A673 (cell line): ENCODE results near the gene ST7. TPM values are rescaled to one million over a fixed set of nuclear protein-coding genes. Genes with fewer than 3 reads are reported as not detected.

Experiments used
- BruUV-seq: library from RNA; stranded (reverse); fragments of 400-500 nt; replicated peaks from 2 replicates; lab custom pipeline; 2021; lab: Mats Ljungman, UMichigan
- CTCF ChIA-PET: fragments of 300-600 bp; sonication (Branson Sonifier 250); formaldehyde crosslinking; loops from one replicate; lab custom pipeline; 2022; ENCODE audit warnings: antibody characterized with exemption; lab: Charles Lee
- POLR2A ChIA-PET: fragments of 300-600 bp; sonication (Branson Sonifier 250); formaldehyde crosslinking; loops from one replicate; lab custom pipeline; 2022; ENCODE audit warnings: antibody characterized with exemption; ENCODE audit not compliant: low non-redundant PET; lab: Charles Lee
- DNase-seq: peaks from one replicate; pipeline ENCODE4 v3.0.0-alpha.2; 2015; ENCODE audit warnings: low spot score
- H3K27ac ChIP-seq: fragments of 200-600 bp; sonication (generic); 2 replicates; pipeline ENCODE4 v1.5.1; 2016; ENCODE audit warnings: mixed run types, low read depth, mild to moderate bottlenecking, mixed read lengths, antibody characterized with exemption, low read length; ENCODE audit not compliant: poor library complexity, severe bottlenecking
- H3K27me3 ChIP-seq: fragments of 200-600 bp; sonication (generic); replicated peaks from 2 replicates; pipeline ENCODE4 v1.6.1; 2017; ENCODE audit warnings: mixed run types, low read depth, mild to moderate bottlenecking, mixed read lengths, antibody characterized with exemption, low read length; ENCODE audit not compliant: insufficient read depth, poor library complexity
- H3K36me3 ChIP-seq: fragments of 200-600 bp; sonication (generic); 2 replicates; pipeline ENCODE4 v1.6.1; 2016; ENCODE audit warnings: mixed run types, mild to moderate bottlenecking, mixed read lengths, antibody characterized with exemption, low read length; ENCODE audit not compliant: insufficient read depth, poor library complexity, severe bottlenecking
- H3K4me1 ChIP-seq: fragments of 200-600 bp; sonication (generic); 2 replicates; pipeline ENCODE4 v1.6.1; 2017; ENCODE audit warnings: mixed run types, mild to moderate bottlenecking, mixed read lengths, antibody characterized with exemption, low read length; ENCODE audit not compliant: insufficient read depth, poor library complexity, severe bottlenecking
- H3K4me3 ChIP-seq: fragments of 200-600 bp; sonication (generic); 2 replicates; pipeline ENCODE4 v1.5.1; 2016; ENCODE audit warnings: low read depth, mixed run types, mild to moderate bottlenecking, mixed read lengths, low read length; ENCODE audit not compliant: poor library complexity, severe bottlenecking
- H3K9me3 ChIP-seq: fragments of 200-600 bp; sonication (generic); 2 replicates; pipeline ENCODE4 v1.6.1; 2016; ENCODE audit warnings: mixed run types, low read depth, mild to moderate bottlenecking, mixed read lengths, antibody characterized with exemption, low read length; ENCODE audit not compliant: poor library complexity, severe bottlenecking
- CTCF ChIP-seq: fragments of 300-800, 200-600 bp; sonication (generic); conservative IDR thresholded peaks from 2 replicates; pipeline ENCODE4 v1.5.1; 2017; ENCODE audit warnings: low read depth, mild to moderate bottlenecking, antibody characterized with exemption, low read length, moderate library complexity, mixed read lengths
- EZH2 ChIP-seq: fragments of 200-600 bp; sonication (generic); IDR thresholded peaks from 2 replicates; pipeline ENCODE4 v1.6.1; 2017; ENCODE audit warnings: borderline replicate concordance, low read depth, mild to moderate bottlenecking, mixed read lengths, antibody characterized with exemption, low read length; ENCODE audit not compliant: poor library complexity, severe bottlenecking
- intact Hi-C: fragments of 100-400 bp; cut with micrococcal nuclease; formaldehyde crosslinking; loops from one replicate; pipeline ENCODE4 v1.10.0; 2022; ENCODE audit not compliant: unreplicated experiment
- total RNA-seq: library from RNA; stranded (reverse); gene quantifications from 2 replicates; pipeline ENCODE4 v1.2.3, GENCODE V29; 2021

Gene ST7
- total RNA-seq, 1 experiment from 2014 or later: 24.3 TPM

GRCh38 chr7:117262546-117262945 lies 309.2 kb downstream of the ST7 start:
- H3K4me3 ChIP-seq: no peak overlapping the region
- BruUV-seq: no TSS peak
- H3K9me3 ChIP-seq: no peaks in the 10 kb centered on the region
- no peak for DNase-seq
- no peaks in the 10 kb centered on the region for H3K4me1 ChIP-seq
- ChIA-PET CTCF (no interaction called here), POLR2A (no interaction called here)
- no peak for TF ChIP-seq CTCF
- TF ChIP-seq EZH2: no peak
- no peaks in the 10 kb centered on the region for H3K36me3 ChIP-seq
- H3K27me3 ChIP-seq: peaks cover 9% of the 10 kb centered on the region
- no peak overlapping the region for H3K27ac ChIP-seq
- intact Hi-C loops: no loop called here

- Histone ChIP-seq H3K27ac (no peak overlapping the region), H3K27me3 (peaks cover 9% of the 10 kb centered on the region), H3K4me3 (no peak overlapping the region), H3K9me3 (no peaks in the 10 kb centered on the region), H3K36me3 (no peaks in the 10 kb centered on the region), H3K4me1 (no peaks in the 10 kb centered on the region)
- TF ChIP-seq CTCF (no peak), EZH2 (no peak)
- no peak for DNase-seq
- intact Hi-C loops: no loop called here
- POLR2A ChIA-PET: no interaction called here
- BruUV-seq: no TSS peak
- CTCF ChIA-PET: no interaction called here
Observed at GRCh38 chr7:117264716-117265115, 311.4 kb downstream of the ST7 start.

GRCh38 chr7:117269417-117269816 lies 316.1 kb downstream of the ST7 start:
- no peaks in the 10 kb centered on the region for H3K27me3 ChIP-seq
- no peaks in the 10 kb centered on the region for H3K36me3 ChIP-seq
- H3K4me3 ChIP-seq: no peak overlapping the region
- DNase-seq: peak; percentile 18
- ChIA-PET CTCF (no interaction called here), POLR2A (no interaction called here)
- BruUV-seq: no TSS peak
- no peaks in the 10 kb centered on the region for H3K4me1 ChIP-seq
- H3K9me3 ChIP-seq: no peaks in the 10 kb centered on the region
- no peak for TF ChIP-seq CTCF
- TF ChIP-seq EZH2: no peak
- H3K27ac ChIP-seq: no peak overlapping the region
- intact Hi-C loops: no loop called here
